Transverse colon (tissue), 3 donors: ENCODE results near the gene GFPT2.

Source experiments
- POLR2A ChIP-seq: fragments of 450-650 bp; IDR thresholded peaks from one replicate; pipeline ENCODE4 v1.6.1; 2016; ENCODE audit warnings: antibody characterized with exemption, mild to moderate bottlenecking, moderate library complexity
- TF ChIP-seq, protein P1 (sequence below), 5 experiments: fragments of 200-600 bp in 3 of 5; fragments of 450-650 bp in 2 of 5; sonication (generic) in 3 of 5; IDR thresholded peaks; 1 replicate in 2 of 5; 2 replicates in 3 of 5; pipeline ENCODE4 v1.5.1; 2016 to 2017; ENCODE audit warnings: antibody characterized with exemption in 5 of 5, inconsistent platforms in 3 of 5, mild to moderate bottlenecking in 2 of 5, moderate library complexity in 1 of 5

DNA sequence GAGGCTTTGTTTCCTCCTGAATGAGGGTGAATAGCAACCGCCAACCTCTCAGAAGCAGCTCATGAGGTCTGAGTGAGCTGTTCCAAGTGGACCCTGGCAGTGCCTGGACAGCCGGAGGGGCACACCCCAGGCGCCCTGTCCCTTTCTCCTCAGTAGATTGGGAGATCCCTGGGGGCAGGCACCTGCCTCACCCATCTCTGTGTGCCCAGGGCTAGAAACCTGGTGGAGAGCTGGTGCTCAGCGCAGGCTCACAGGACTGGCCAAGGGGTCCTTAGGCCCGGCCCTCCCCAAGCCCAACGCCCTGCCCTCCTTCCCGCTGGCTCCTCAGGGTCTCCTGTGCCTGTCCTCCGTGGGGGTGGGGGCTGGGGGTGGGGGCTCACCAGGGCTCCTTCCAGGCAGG, 46.3 kb downstream of the GFPT2 start:
- TF ChIP-seq, protein P1, sequence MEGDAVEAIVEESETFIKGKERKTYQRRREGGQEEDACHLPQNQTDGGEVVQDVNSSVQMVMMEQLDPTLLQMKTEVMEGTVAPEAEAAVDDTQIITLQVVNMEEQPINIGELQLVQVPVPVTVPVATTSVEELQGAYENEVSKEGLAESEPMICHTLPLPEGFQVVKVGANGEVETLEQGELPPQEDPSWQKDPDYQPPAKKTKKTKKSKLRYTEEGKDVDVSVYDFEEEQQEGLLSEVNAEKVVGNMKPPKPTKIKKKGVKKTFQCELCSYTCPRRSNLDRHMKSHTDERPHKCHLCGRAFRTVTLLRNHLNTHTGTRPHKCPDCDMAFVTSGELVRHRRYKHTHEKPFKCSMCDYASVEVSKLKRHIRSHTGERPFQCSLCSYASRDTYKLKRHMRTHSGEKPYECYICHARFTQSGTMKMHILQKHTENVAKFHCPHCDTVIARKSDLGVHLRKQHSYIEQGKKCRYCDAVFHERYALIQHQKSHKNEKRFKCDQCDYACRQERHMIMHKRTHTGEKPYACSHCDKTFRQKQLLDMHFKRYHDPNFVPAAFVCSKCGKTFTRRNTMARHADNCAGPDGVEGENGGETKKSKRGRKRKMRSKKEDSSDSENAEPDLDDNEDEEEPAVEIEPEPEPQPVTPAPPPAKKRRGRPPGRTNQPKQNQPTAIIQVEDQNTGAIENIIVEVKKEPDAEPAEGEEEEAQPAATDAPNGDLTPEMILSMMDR (IDR thresholded peaks at IDR 0.05) = no peak
- no peak for TF ChIP-seq POLR2A
